ENCODE measurements around the gene MICA. TPM values are rescaled to one million over a fixed set of nuclear protein-coding genes. Genes with fewer than 3 reads are reported as not detected.
A peak's percentile ranks its signal among the peaks of the same experiment; 100 is the strongest.
"Not testable (repeated sequence)": the region's sequence is repeated elsewhere in the genome, so short reads cannot be mapped to it uniquely, and the experiment has no call there.

The MICA gene
- total RNA-seq, 1 donor: 12.7 TPM

- TF ChIP-seq, protein P1, sequence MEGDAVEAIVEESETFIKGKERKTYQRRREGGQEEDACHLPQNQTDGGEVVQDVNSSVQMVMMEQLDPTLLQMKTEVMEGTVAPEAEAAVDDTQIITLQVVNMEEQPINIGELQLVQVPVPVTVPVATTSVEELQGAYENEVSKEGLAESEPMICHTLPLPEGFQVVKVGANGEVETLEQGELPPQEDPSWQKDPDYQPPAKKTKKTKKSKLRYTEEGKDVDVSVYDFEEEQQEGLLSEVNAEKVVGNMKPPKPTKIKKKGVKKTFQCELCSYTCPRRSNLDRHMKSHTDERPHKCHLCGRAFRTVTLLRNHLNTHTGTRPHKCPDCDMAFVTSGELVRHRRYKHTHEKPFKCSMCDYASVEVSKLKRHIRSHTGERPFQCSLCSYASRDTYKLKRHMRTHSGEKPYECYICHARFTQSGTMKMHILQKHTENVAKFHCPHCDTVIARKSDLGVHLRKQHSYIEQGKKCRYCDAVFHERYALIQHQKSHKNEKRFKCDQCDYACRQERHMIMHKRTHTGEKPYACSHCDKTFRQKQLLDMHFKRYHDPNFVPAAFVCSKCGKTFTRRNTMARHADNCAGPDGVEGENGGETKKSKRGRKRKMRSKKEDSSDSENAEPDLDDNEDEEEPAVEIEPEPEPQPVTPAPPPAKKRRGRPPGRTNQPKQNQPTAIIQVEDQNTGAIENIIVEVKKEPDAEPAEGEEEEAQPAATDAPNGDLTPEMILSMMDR (IDR thresholded peaks at IDR 0.05; ENCODE audit: insufficient read depth, low read length): no peak
- no peak for DNase-seq (ENCODE audit: low read depth)
- no peak overlapping the region for H3K4me3 ChIP-seq (ENCODE audit: low read depth, low read length)
These were observed 47.4 kb downstream of the MICA start for GRCh38 chr6:31450751-31451150.

DNA sequence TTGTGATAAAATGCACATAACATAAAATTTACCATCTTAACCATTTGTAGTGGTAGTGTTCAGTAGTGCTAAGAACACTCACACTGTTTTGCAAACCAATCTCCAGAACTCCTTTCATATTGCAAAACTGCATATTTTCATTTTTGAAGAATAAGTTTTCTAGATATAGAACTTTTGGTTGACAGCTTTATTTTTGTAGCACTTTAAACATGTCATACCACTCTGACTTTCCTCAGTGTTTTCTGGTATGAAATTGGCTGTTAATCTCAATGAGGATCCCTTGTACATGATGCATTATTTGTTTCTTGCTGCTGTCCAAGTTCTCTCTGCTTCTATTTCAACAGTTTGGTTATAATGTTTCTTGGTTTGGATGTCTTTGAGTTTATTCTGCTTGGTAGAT, 49.5 kb downstream of the MICA start:
- no peak overlapping the region for H3K4me3 ChIP-seq (ENCODE audit: low read depth, low read length)
- TF ChIP-seq, protein P1 (IDR thresholded peaks at IDR 0.05; ENCODE audit: insufficient read depth, low read length): no peak

DNA sequence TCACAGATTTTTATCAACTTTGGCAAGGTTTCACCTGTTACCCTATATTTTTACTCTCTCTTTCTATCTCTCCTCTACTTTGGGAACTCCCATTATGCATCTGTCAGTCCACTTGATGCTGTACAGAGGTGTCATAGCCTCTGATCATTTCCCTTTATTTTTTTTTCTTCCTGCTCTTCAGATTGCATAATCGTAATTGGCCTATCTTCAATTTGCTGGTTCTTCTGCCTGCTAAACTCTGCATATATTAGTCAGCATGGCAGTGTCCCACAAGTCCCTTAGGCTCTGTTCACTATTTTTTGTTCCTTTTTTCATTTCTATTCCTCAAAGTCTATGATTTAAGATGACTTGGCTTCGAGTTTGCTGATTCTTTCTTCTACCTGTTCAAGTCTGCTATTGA, 49.9 kb downstream of the MICA start:
- TF ChIP-seq, protein P1 (IDR thresholded peaks at IDR 0.05; ENCODE audit: insufficient read depth, low read length): no peak
- no peak overlapping the region for H3K4me3 ChIP-seq (ENCODE audit: low read depth, low read length)
- peak; percentile 17 for DNase-seq (ENCODE audit: low read depth)

More for the DNA sequence above, 49.5 kb downstream of the MICA start:
- no peak for DNase-seq (ENCODE audit: low read depth)

DNA sequence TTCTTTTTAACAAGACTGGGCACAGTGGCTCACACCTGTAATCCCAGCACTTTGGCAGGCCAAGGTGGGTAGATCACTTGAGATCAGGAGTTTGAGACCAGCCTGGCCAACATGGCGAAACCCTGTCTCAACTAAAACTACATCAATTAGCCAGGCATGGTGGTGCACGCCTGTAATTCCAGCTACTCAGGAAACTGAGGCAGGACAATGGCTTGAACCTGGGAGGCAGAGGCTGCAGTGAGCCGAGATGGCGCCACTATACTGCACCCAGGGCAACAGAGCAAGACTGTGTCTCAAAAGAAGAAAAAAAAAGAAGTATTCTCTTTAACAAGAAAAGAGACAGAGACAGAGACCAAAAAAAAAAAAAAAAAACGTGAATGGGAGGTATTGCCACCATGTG, 56.5 kb downstream of the MICA start:
- not testable (repeated sequence) for DNase-seq (ENCODE audit: low read depth); H3K4me3 ChIP-seq (ENCODE audit: low read depth, low read length)

DNA sequence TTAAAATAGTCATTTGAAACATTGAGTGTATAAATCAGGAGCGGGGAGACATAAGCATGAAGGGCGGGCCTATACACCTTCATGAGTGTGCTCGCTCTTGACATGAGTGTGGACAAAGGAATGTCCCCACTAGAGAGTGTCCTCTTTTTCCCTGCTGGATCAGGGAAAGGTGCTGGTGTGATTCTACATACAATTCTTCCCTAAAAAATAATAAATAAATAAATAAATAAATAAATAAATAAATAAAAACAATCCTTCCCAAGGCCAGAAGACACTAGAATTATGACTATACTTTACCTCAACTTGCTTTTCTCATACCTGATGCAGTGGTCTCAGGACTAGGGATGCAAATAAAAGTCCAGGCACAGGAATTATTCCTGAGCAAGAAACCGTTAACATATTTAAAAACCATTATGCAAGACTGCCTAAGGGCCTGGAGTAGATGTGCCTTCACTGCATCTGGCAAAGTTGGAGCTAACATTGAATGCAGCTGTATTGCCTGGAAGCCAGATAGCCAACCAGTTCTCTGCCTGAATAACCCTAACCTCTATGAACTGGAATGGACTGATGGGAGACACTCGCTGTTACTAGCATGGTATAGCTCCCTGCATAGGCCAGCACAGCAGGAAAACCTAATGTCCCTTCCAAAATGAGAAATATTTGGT, 57.1 kb downstream of the MICA start:
- TF ChIP-seq, protein P1 (IDR thresholded peaks at IDR 0.05; ENCODE audit: insufficient read depth, low read length): no peak
- H3K4me3 ChIP-seq (ENCODE audit: low read depth, low read length): no peak overlapping the region
- DNase-seq (ENCODE audit: low read depth): no peak

DNA sequence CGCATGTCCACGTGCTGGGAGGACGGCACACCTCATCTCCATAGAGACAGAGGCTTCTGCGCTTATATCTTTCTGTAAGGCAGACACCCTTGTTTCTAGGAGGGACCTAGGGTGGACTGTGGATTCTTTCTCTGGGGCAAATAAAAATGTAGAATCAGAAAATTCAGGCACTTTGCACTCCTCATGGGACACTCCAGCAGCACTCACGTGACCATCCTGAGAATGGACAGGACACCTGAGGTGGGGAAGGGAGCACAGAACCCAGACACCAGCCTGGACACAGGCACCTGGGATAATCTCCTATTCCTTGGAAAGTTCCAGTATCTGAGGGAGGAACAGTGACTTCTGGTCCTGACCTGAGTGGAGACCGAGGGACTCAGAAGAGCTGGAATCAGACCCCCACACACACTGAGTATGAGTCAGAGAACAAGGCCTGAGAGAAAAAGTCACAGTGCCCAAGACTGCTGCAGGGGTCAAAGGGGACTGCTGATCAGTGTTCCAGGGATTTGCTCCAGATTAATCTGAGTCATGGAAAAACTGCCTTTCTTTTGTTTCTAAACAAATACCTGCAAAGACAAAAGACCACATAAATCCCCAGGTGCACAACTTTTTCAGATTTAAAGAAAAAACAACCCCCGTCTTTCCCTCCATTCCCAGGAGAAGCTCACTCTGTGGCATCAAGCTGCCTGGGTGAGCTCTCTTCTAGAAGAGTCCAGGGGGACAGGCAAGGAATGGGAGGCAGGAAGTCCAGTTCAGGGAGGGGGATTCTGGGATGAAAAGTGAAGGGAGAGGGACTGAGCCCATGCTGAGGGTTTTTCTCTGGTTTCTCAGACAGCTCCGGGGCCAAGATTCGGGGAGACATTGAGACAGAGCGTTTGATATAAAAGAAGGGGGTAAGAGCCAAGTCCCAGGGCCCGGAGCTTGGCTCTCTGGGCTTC, 58.9 kb downstream of the MICA start:
- DNase-seq (ENCODE audit: low read depth): peak; percentile 16
- TF ChIP-seq, protein P1 (IDR thresholded peaks at IDR 0.05; ENCODE audit: insufficient read depth, low read length): no peak
- no peak overlapping the region for H3K4me3 ChIP-seq (ENCODE audit: low read depth, low read length)

Data from fibroblast of the aortic adventitia (primary cell).